PC-9 (cell line): ENCODE results near the gene PTPRD. TPM values are rescaled to one million over a fixed set of nuclear protein-coding genes. Genes with fewer than 3 reads are reported as not detected.

Experiments used
- BruUV-seq: library from RNA; stranded (reverse); fragments of 400-500 nt; replicated peaks from 2 replicates; lab custom pipeline; 2021; lab: Mats Ljungman, UMichigan
- CTCF ChIA-PET: fragments of 300-600 bp; sonication (Branson Sonifier 250); formaldehyde crosslinking; loops from one replicate; lab custom pipeline; 2022; ENCODE audit warnings: antibody characterized with exemption; lab: Charles Lee
- POLR2A ChIA-PET: fragments of 300-600 bp; sonication (Branson Sonifier 250); formaldehyde crosslinking; loops from one replicate; lab custom pipeline; 2022; ENCODE audit warnings: antibody characterized with exemption; ENCODE audit not compliant: unreplicated experiment; lab: Charles Lee
- DNase-seq, 2 experiments: peaks; one replicate each; pipeline versions ENCODE4 v3.0.0 to v3.0.0-alpha.2; 2015 to 2022; ENCODE audit warnings: mixed read lengths in 1 of 2
- H2AFZ ChIP-seq: fragments of 200-600 bp; sonication (generic); 2 replicates; pipeline ENCODE4 v1.8.1; 2017; ENCODE audit warnings: antibody characterized with exemption
- H3F3A ChIP-seq: fragments of 200-600 bp; sonication (generic); 2 replicates; pipeline ENCODE4 v1.8.1; 2017; ENCODE audit warnings: antibody characterized with exemption, mild to moderate bottlenecking, low read depth; ENCODE audit not compliant: insufficient read depth
- H3K27ac ChIP-seq: fragments of 200-600 bp; sonication (generic); 2 replicates; pipeline ENCODE4 v1.6.1; 2016; ENCODE audit warnings: mixed run types
- H3K27me3 ChIP-seq: fragments of 200-600 bp; sonication (generic); 2 replicates; pipeline ENCODE4 v1.6.1; 2016; ENCODE audit warnings: low read depth, mixed run types; ENCODE audit not compliant: insufficient read depth
- H3K36me3 ChIP-seq: fragments of 200-600 bp; sonication (generic); 2 replicates; pipeline ENCODE4 v1.6.1; 2016; ENCODE audit warnings: low read depth, mixed run types
- H3K4me1 ChIP-seq: fragments of 200-600 bp; sonication (generic); replicated peaks from 2 replicates; pipeline ENCODE4 v1.6.1; 2016; ENCODE audit warnings: mixed run types; ENCODE audit not compliant: insufficient read depth
- H3K4me2 ChIP-seq: fragments of 200-600 bp; sonication (generic); 2 replicates; pipeline ENCODE4 v1.6.1; 2017; ENCODE audit warnings: mixed run types
- H3K4me3 ChIP-seq: fragments of 200-600 bp; sonication (generic); 2 replicates; pipeline ENCODE4 v1.6.1; 2016; ENCODE audit warnings: mixed run types
- H3K79me2 ChIP-seq: fragments of 200-600 bp; sonication (generic); 2 replicates; pipeline ENCODE4 v1.6.1; 2017; ENCODE audit warnings: low read depth, mixed run types
- H3K9me2 ChIP-seq: fragments of 200-600 bp; sonication (generic); 2 replicates; pipeline ENCODE4 v1.8.1; 2017; ENCODE audit warnings: mild to moderate bottlenecking; ENCODE audit not compliant: insufficient read depth
- H3K9me3 ChIP-seq: fragments of 200-600 bp; sonication (generic); 2 replicates; pipeline ENCODE4 v1.8.1; 2016; ENCODE audit warnings: low read depth; ENCODE audit not compliant: insufficient read depth
- H4K20me1 ChIP-seq: fragments of 200-600 bp; sonication (generic); 2 replicates; pipeline ENCODE4 v1.8.1; 2017; ENCODE audit not compliant: insufficient read depth
- CTCF ChIP-seq: fragments of 200-600 bp; sonication (generic); conservative IDR thresholded peaks from 2 replicates; pipeline ENCODE4 v1.6.1; 2017; ENCODE audit warnings: mixed run types, antibody characterized with exemption, mild to moderate bottlenecking, moderate library complexity
- EZH2 ChIP-seq: fragments of 200-600 bp; sonication (generic); IDR thresholded peaks from 2 replicates; pipeline ENCODE4 v1.8.0; 2017; ENCODE audit warnings: antibody characterized with exemption, low read depth
- intact Hi-C: fragments of 100-400 bp; cut with micrococcal nuclease; formaldehyde crosslinking; loops from one replicate; pipeline ENCODE4 v1.10.0; 2022; ENCODE audit not compliant: unreplicated experiment
- total RNA-seq: library from RNA; stranded (reverse); gene quantifications from 2 replicates; pipeline ENCODE4 v1.2.3, GENCODE V29; 2021

Gene PTPRD
- total RNA-seq, 1 experiment from 2014 or later: not detected

DNA sequence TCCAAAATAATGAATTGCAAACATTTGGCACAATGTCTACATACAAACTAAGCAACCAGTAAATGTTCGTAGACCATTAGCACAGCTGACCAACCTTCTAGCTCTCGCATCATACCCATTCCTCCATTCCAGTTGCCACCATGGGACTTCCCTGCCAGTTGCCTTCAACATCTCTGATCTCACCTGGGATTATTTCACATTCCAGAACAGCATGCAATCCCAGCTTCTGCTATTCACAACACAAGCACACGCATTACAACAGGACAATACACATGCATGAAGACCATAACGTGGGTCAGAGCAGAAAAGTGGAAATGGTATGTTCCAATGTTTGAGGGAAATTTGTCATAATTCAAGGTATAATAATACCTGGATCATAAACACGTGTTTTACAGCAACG is 1965.0 kb downstream of the PTPRD start:
- H3K79me2 ChIP-seq: no peaks in the 10 kb centered on the region
- no TSS peak for BruUV-seq
- intact Hi-C loops: no loop called here
- H3K4me2 ChIP-seq: no peak overlapping the region
- H3K9me2 ChIP-seq: no peaks in the 10 kb centered on the region
- no peaks in the 10 kb centered on the region for H3F3A ChIP-seq
- no peaks in the 10 kb centered on the region for H3K9me3 ChIP-seq
- ChIA-PET POLR2A (no interaction called here), CTCF (no interaction called here)
- no peak overlapping the region for H2AFZ ChIP-seq
- H3K27ac ChIP-seq: no peak overlapping the region
- DNase-seq: no peak
- no peaks in the 10 kb centered on the region for H3K4me1 ChIP-seq
- H3K27me3 ChIP-seq: no peaks in the 10 kb centered on the region
- no peaks in the 10 kb centered on the region for H4K20me1 ChIP-seq
- H3K36me3 ChIP-seq: no peaks in the 10 kb centered on the region
- no peak for TF ChIP-seq EZH2
- TF ChIP-seq CTCF: no peak
- no peak overlapping the region for H3K4me3 ChIP-seq

GRCh38 chr9:8644571-8644970 is 1968.2 kb downstream of the PTPRD start:
- BruUV-seq: no TSS peak

GRCh38 chr9:8643896-8644295 is 1968.9 kb downstream of the PTPRD start:
- H3K4me1 ChIP-seq: no peaks in the 10 kb centered on the region
- no peak for DNase-seq
- no peaks in the 10 kb centered on the region for H3K36me3 ChIP-seq
- no peak overlapping the region for H3K4me2 ChIP-seq
- no peaks in the 10 kb centered on the region for H3K79me2 ChIP-seq
- H3K9me3 ChIP-seq: no peaks in the 10 kb centered on the region
- no peaks in the 10 kb centered on the region for H4K20me1 ChIP-seq
- POLR2A ChIA-PET: no interaction called here
- H3K4me3 ChIP-seq: no peak overlapping the region
- no peaks in the 10 kb centered on the region for H3K9me2 ChIP-seq
- H2AFZ ChIP-seq: no peak overlapping the region
- TF ChIP-seq CTCF: no peak
- TF ChIP-seq EZH2: no peak
- intact Hi-C loops: no loop called here
- no peak overlapping the region for H3K27ac ChIP-seq
- CTCF ChIA-PET: no interaction called here
- no peaks in the 10 kb centered on the region for H3K27me3 ChIP-seq
- no peaks in the 10 kb centered on the region for H3F3A ChIP-seq
- no TSS peak for BruUV-seq

More at GRCh38 chr9:8644571-8644970, 1968.2 kb downstream of the PTPRD start:
- H3K4me1 ChIP-seq: no peaks in the 10 kb centered on the region
- no peaks in the 10 kb centered on the region for H3K36me3 ChIP-seq
- no peak for DNase-seq
- intact Hi-C loops: no loop called here
- CTCF ChIA-PET: no interaction called here
- H3K9me2 ChIP-seq: no peaks in the 10 kb centered on the region
- no peak overlapping the region for H3K4me2 ChIP-seq
- H2AFZ ChIP-seq: no peak overlapping the region
- no peaks in the 10 kb centered on the region for H4K20me1 ChIP-seq
- no peaks in the 10 kb centered on the region for H3K27me3 ChIP-seq
- H3K79me2 ChIP-seq: no peaks in the 10 kb centered on the region
- no peak overlapping the region for H3K27ac ChIP-seq
- no peaks in the 10 kb centered on the region for H3K9me3 ChIP-seq
- H3K4me3 ChIP-seq: no peak overlapping the region
- POLR2A ChIA-PET: no interaction called here
- H3F3A ChIP-seq: no peaks in the 10 kb centered on the region
- TF ChIP-seq CTCF (no peak), EZH2 (no peak)
